SK-N-SH (cell line): ENCODE data around the gene RABAC1. TPM values are rescaled to one million over a fixed set of nuclear protein-coding genes. Genes with fewer than 3 reads are reported as not detected.

Experiments used
- CTCF ChIA-PET: fragments of 300-600, 350-600 bp; formaldehyde crosslinking; extraction: SDS; loops from one replicate; lab custom pipeline; 2021; lab: Yijun Ruan, JAX
- POLR2A ChIA-PET: fragments of 350-600 bp; sonication (Branson Sonifier 250); formaldehyde crosslinking; extraction: SDS; loops from one replicate; lab custom pipeline; 2020; ENCODE audit warnings: antibody characterized with exemption, inconsistent platforms; lab: Yijun Ruan, JAX
- DNase-seq: peaks from one replicate; pipeline ENCODE4 v3.0.0; 2012
- H2AFZ ChIP-seq: fragments of 200-600 bp; sonication (generic); 2 replicates; pipeline ENCODE4 v1.8.1; 2016; ENCODE audit warnings: antibody characterized with exemption, mild to moderate bottlenecking, low read depth
- H3F3A ChIP-seq: fragments of 200-600 bp; sonication (generic); replicated peaks from 2 replicates; pipeline ENCODE3; 2016; ENCODE audit warnings: antibody characterized with exemption, mild to moderate bottlenecking; ENCODE audit not compliant: insufficient read depth
- H3K27ac ChIP-seq, 2 experiments: fragments of 200-500 bp in 1 of 2; fragments of 200-600 bp in 1 of 2; sonication (Bioruptor generic) in 1 of 2; sonication (generic), shearing (Covaris generic) in 1 of 2; 2 replicates each; pipeline versions ENCODE4 v1.5.1 to v1.6.1; 2014 to 2016; ENCODE audit warnings: low read depth in 2 of 2, inconsistent platforms in 1 of 2, low read length in 1 of 2, mild to moderate bottlenecking in 1 of 2, mixed read lengths in 1 of 2
- H3K27me3 ChIP-seq: fragments of 200-600 bp; sonication (generic), shearing (Covaris generic); 2 replicates; pipeline ENCODE4 v1.6.1; 2016; ENCODE audit warnings: mixed run types; ENCODE audit not compliant: insufficient read depth
- H3K36me3 ChIP-seq, 2 experiments: fragments of 200-500 bp in 1 of 2; fragments of 200-600 bp in 1 of 2; sonication (Bioruptor generic) in 1 of 2; sonication (generic) in 1 of 2; replicated peaks in 1 of 2; 2 replicates each; pipeline versions ENCODE3 to v1.5.1; 2014 to 2016; ENCODE audit warnings: low read length in 1 of 2, mild to moderate bottlenecking in 1 of 2; ENCODE audit not compliant: insufficient read depth in 2 of 2, control insufficient read depth in 1 of 2
- H3K4me1 ChIP-seq, 2 experiments: fragments of 200-500 bp in 1 of 2; fragments of 200-600 bp in 1 of 2; sonication (Bioruptor generic) in 1 of 2; sonication (generic), shearing (Covaris generic) in 1 of 2; 2 replicates each; pipeline versions ENCODE4 v1.5.1 to v1.6.1; 2014 to 2016; ENCODE audit warnings: low read depth in 1 of 2, low read length in 1 of 2, mixed run types in 1 of 2; ENCODE audit not compliant: insufficient read depth in 2 of 2, control insufficient read depth in 1 of 2
- H3K4me2 ChIP-seq: fragments of 200-600 bp; sonication (generic), shearing (Covaris generic); 2 replicates; pipeline ENCODE4 v1.6.1; 2017; ENCODE audit warnings: mixed run types
- H3K4me3 ChIP-seq, 2 experiments: fragments of 200-500 bp in 1 of 2; fragments of 200-600 bp in 1 of 2; sonication (Bioruptor generic) in 1 of 2; sonication (generic), shearing (Covaris generic) in 1 of 2; 2 replicates each; pipeline versions ENCODE4 v1.5.1 to v1.8.1; 2014 to 2016; ENCODE audit warnings: low read depth in 2 of 2, inconsistent platforms in 1 of 2, low read length in 1 of 2, mild to moderate bottlenecking in 1 of 2, mixed read lengths in 1 of 2, moderate library complexity in 1 of 2
- H3K79me2 ChIP-seq: fragments of 200-600 bp; sonication (generic); 2 replicates; pipeline ENCODE4 v1.8.1; 2017; ENCODE audit warnings: mild to moderate bottlenecking; ENCODE audit not compliant: insufficient read depth
- H3K9ac ChIP-seq: fragments of 200-600 bp; sonication (generic); 2 replicates; pipeline ENCODE4 v1.6.1; 2017; ENCODE audit warnings: mixed run types
- H3K9me2 ChIP-seq: fragments of 200-600 bp; sonication (generic); 2 replicates; pipeline ENCODE4 v1.6.1; 2017; ENCODE audit warnings: mixed run types
- H3K9me3 ChIP-seq: fragments of 200-600 bp; sonication (generic); 2 replicates; pipeline ENCODE4 v1.6.1; 2017; ENCODE audit warnings: mixed run types, mild to moderate bottlenecking, moderate library complexity
- H4K20me1 ChIP-seq: fragments of 200-600 bp; sonication (generic); 2 replicates; pipeline ENCODE4 v1.6.1; 2017; ENCODE audit warnings: mild to moderate bottlenecking, mixed run types; ENCODE audit not compliant: insufficient read depth
- CHD2 ChIP-seq: fragments of 150-350 bp; IDR thresholded peaks from 2 replicates; pipeline ENCODE4 v1.6.1; 2018; ENCODE audit warnings: low read length; ENCODE audit not compliant: partially characterized antibody
- EP300 ChIP-seq, 2 experiments: IDR thresholded peaks; 2 replicates each; pipeline versions ENCODE4 v1.4.0 to v1.6.1; 2012; ENCODE audit warnings: borderline replicate concordance in 1 of 2, low read depth in 1 of 2, low read length in 1 of 2
- FOXJ3 ChIP-seq: sonication (generic); formaldehyde crosslinking; IDR thresholded peaks from 2 replicates; pipeline ENCODE4 v1.5.1; 2020; ENCODE audit warnings: mild to moderate bottlenecking, missing genetic modification reagents
- GABPA ChIP-seq: IDR thresholded peaks from 2 replicates; pipeline ENCODE4 v1.4.0; 2012; ENCODE audit warnings: low read depth, mild to moderate bottlenecking
- GATA2 ChIP-seq: sonication (generic); formaldehyde crosslinking; IDR thresholded peaks from 2 replicates; pipeline ENCODE4 v1.5.0; 2020; ENCODE audit warnings: mild to moderate bottlenecking, missing genetic modification reagents
- MXI1 ChIP-seq: IDR thresholded peaks from 2 replicates; pipeline ENCODE4 v1.6.1; 2012; ENCODE audit warnings: mild to moderate bottlenecking, low read depth, low read length, improper control_type of control experiment
- NRF1 ChIP-seq: IDR thresholded peaks from 2 replicates; pipeline ENCODE4 v1.6.1; 2012; ENCODE audit warnings: low read depth, mild to moderate bottlenecking, low read length
- POLR2AphosphoS5 ChIP-seq: IDR thresholded peaks from 2 replicates; pipeline ENCODE4 v1.6.1; 2012; ENCODE audit warnings: low read depth, low read length
- RAD21 ChIP-seq: IDR thresholded peaks from 2 replicates; pipeline ENCODE4 v1.6.1; 2012; ENCODE audit warnings: mild to moderate bottlenecking, low read length
- SMC3 ChIP-seq: IDR thresholded peaks from 2 replicates; pipeline ENCODE4 v1.6.1; 2012; ENCODE audit warnings: low read depth, low read length, improper control_type of control experiment
- TAF1 ChIP-seq: IDR thresholded peaks from 2 replicates; pipeline ENCODE4 v1.6.1; 2012; ENCODE audit warnings: low read depth, mild to moderate bottlenecking, low read length, moderate library complexity, borderline replicate concordance
- TEAD4 ChIP-seq: IDR thresholded peaks from 2 replicates; pipeline ENCODE4 v1.4.0; 2012; ENCODE audit warnings: mild to moderate bottlenecking, borderline replicate concordance; ENCODE audit not compliant: insufficient read depth
- YY1 ChIP-seq: IDR thresholded peaks from 2 replicates; pipeline ENCODE4 v1.4.0; 2012; ENCODE audit warnings: low read depth, mild to moderate bottlenecking
- WGBS: methylation state at CpG from one replicate; pipeline ENCODE4 v1.1.6; 2017; ENCODE audit warnings: low lambda C conversion rate; 5-methylcytosine and 5-hydroxymethylcytosine counted together
- polyA plus RNA-seq, 3 experiments: library from polyadenylated mRNA; depleted of rRNA; stranded (reverse); fragments of >200 nt; gene quantifications; 2 replicates each; pipeline ENCODE4 v1.2.3, GENCODE V29; 2012
- TF ChIP-seq, protein P1 (sequence below): fragments of 200-600 bp; sonication (generic); IDR thresholded peaks from 2 replicates; pipeline ENCODE4 v1.6.1; 2017; ENCODE audit warnings: antibody characterized with exemption, mild to moderate bottlenecking, moderate library complexity
- TF ChIP-seq, protein P2 (sequence below): fragments of 150-350 bp; IDR thresholded peaks from 2 replicates; pipeline ENCODE4 v1.6.1; 2016; ENCODE audit warnings: mild to moderate bottlenecking, low read depth, low read length
- TF ChIP-seq, protein P3 (sequence below): IDR thresholded peaks from 2 replicates; pipeline ENCODE4; 2012

Gene RABAC1
- polyA plus RNA-seq, 1 of the 3 experiments (the other 2 are of a cell fraction) = 287 TPM

DNA sequence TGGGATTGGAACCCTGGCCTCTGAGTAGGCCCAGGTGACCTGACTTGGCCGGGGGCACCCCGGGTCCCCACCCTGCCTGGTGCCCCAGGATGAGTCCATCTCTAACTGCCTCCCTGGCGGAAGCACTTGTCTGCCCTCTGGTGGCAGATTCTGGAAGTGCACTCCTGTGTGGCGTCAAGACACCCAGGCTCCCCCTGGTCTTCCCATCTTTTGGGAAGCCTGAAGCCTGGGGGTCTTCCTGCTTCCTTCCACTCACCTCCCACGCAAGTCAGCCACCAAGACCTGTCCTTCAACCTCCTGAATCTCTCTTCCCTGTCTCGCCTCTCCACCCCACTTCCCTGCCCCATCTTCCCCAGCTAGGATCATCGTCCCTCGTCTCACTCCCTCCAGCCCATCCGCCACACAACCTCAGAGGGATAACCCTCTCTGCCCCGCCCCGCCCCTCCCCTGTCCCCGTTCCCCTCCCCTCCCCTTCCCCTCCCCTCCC is 7.4 kb downstream of the RABAC1 start:
- 6% methylated on average over 12 of the region's 12 CpGs for WGBS
- H3K4me2 ChIP-seq = no peak overlapping the region; the same call in 1 of the 2 replicates
- H3K79me2 ChIP-seq = no peaks in the 10 kb centered on the region
- H3K9me2 ChIP-seq = no peaks in the 10 kb centered on the region
- H3K4me3 ChIP-seq = no peak overlapping the region; a peak in 1 of 4 replicates
- H2AFZ ChIP-seq = no peak overlapping the region
- no peak overlapping the region for H3K9ac ChIP-seq
- peaks cover 0 to 2% of the 10 kb centered on the region in 2 experiments; a peak in 1 of 4 replicates for H3K4me1 ChIP-seq
- ChIA-PET POLR2A (no interaction called here), CTCF (interaction anchor here (0.7 to 3.4 kb wide), 22 partner anchors 9 to 156 kb away, joined by 3 to 48 read pairs (median 4); partner anchors contain the start of gene RPS19)
- H3K36me3 ChIP-seq = peaks cover 0 to 11% of the 10 kb centered on the region in 2 experiments
- peak; percentile 90 for DNase-seq
- H4K20me1 ChIP-seq = no peaks in the 10 kb centered on the region
- no peaks in the 10 kb centered on the region for H3K27me3 ChIP-seq
- H3K27ac ChIP-seq = no peak overlapping the region
- no peaks in the 10 kb centered on the region for H3F3A ChIP-seq
- TF ChIP-seq, protein P1, sequence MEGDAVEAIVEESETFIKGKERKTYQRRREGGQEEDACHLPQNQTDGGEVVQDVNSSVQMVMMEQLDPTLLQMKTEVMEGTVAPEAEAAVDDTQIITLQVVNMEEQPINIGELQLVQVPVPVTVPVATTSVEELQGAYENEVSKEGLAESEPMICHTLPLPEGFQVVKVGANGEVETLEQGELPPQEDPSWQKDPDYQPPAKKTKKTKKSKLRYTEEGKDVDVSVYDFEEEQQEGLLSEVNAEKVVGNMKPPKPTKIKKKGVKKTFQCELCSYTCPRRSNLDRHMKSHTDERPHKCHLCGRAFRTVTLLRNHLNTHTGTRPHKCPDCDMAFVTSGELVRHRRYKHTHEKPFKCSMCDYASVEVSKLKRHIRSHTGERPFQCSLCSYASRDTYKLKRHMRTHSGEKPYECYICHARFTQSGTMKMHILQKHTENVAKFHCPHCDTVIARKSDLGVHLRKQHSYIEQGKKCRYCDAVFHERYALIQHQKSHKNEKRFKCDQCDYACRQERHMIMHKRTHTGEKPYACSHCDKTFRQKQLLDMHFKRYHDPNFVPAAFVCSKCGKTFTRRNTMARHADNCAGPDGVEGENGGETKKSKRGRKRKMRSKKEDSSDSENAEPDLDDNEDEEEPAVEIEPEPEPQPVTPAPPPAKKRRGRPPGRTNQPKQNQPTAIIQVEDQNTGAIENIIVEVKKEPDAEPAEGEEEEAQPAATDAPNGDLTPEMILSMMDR = peak; percentile 94
- no peak for TF ChIP-seq EP300 (IDR thresholded peaks at IDR 0.05; ENCODE audit: borderline replicate concordance in 1 of 2, low read depth in 1 of 2, low read length in 1 of 2)
- TF ChIP-seq RAD21 = peak; percentile 82
- TF ChIP-seq SMC3 = peak; percentile 65; the same call in 1 of the 2 replicates
- TF ChIP-seq, all 33 proteins: peak for 3
- H3K9me3 ChIP-seq = no peaks in the 10 kb centered on the region

DNA sequence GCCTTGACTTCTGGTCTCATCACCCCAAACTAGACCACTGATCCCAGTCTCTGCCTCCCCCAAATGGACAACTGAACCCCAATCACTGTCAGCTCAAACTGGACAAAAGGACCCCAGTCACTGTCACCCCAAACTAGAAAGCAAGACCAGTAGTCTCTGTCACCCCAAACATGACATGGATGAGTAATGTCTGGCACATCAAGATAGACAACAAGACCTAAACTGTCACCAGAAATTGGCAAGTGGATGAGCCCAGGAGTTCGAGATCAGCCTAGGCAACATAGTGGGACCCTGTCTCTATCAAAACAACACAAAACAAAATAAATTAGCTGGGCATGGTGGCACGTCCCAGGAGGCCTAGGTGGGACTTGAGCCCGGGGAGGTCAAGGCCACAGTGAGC is 12.0 kb downstream of the RABAC1 start:
- Histone ChIP-seq H3K9me3 (no peaks in the 10 kb centered on the region), H3K27ac (no peak overlapping the region), H3K4me2 (no peak overlapping the region), H2AFZ (no peak overlapping the region), H3K4me3 (no peak overlapping the region), H3F3A (no peaks in the 10 kb centered on the region), H3K27me3 (no peaks in the 10 kb centered on the region), H3K36me3 (no peaks in the 10 kb centered on the region), H3K9me2 (no peaks in the 10 kb centered on the region), H3K4me1 (peaks cover 0 to 2% of the 10 kb centered on the region in 2 experiments; a peak in 1 of 4 replicates), H4K20me1 (no peaks in the 10 kb centered on the region), H3K9ac (no peak overlapping the region), H3K79me2 (no peaks in the 10 kb centered on the region)
- no peak for DNase-seq
- CTCF ChIA-PET = interaction anchor here (0.9 to 3.3 kb wide), 3 partner anchors 11 to 74 kb away, joined by 3 to 17 read pairs (median 3); no protein-coding TSS in a partner anchor
- 61% methylated on average over 3 of the region's 3 CpGs for WGBS
- TF ChIP-seq TEAD4 (no peak), CHD2 (no peak), FOXJ3 (no peak), GATA2 (CRISPR knock-in tag) (no peak), TAF1 (no peak), NRF1 (no peak), POLR2AphosphoS5 (no peak), MXI1 (no peak), GABPA (no peak), YY1 (no peak)
- TF ChIP-seq, protein P2, sequence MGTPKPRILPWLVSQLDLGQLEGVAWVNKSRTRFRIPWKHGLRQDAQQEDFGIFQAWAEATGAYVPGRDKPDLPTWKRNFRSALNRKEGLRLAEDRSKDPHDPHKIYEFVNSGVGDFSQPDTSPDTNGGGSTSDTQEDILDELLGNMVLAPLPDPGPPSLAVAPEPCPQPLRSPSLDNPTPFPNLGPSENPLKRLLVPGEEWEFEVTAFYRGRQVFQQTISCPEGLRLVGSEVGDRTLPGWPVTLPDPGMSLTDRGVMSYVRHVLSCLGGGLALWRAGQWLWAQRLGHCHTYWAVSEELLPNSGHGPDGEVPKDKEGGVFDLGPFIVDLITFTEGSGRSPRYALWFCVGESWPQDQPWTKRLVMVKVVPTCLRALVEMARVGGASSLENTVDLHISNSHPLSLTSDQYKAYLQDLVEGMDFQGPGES = no peak
- TF ChIP-seq, protein P3, sequence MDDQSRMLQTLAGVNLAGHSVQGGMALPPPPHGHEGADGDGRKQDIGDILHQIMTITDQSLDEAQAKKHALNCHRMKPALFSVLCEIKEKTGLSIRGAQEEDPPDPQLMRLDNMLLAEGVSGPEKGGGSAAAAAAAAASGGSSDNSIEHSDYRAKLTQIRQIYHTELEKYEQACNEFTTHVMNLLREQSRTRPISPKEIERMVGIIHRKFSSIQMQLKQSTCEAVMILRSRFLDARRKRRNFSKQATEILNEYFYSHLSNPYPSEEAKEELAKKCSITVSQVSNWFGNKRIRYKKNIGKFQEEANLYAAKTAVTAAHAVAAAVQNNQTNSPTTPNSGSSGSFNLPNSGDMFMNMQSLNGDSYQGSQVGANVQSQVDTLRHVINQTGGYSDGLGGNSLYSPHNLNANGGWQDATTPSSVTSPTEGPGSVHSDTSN = no peak
- POLR2A ChIA-PET = interaction anchor here (1.2 kb wide), 1 partner anchor 74 kb away, joined by 3 read pairs; no protein-coding TSS in a partner anchor
